Activated naive CD8-positive, alpha-beta T cell (primary cell): ENCODE data around the gene CDH4.

Source experiments
- H3K27ac Mint-ChIP-seq: one replicate; pipeline ENCODE4 v1.8.0; 2021; ENCODE audit warnings: mixed read lengths
- H3K27me3 Mint-ChIP-seq: one replicate; pipeline ENCODE4 v1.8.0; 2021; ENCODE audit warnings: mixed read lengths
- H3K36me3 Mint-ChIP-seq: one replicate; pipeline ENCODE4 v1.8.0; 2021; ENCODE audit warnings: mixed read lengths
- H3K4me1 Mint-ChIP-seq: one replicate; pipeline ENCODE4 v1.8.0; 2021; ENCODE audit warnings: low read depth, mixed read lengths
- H3K4me3 Mint-ChIP-seq: one replicate; pipeline ENCODE4 v1.8.0; 2021; ENCODE audit warnings: mild to moderate bottlenecking, mixed read lengths
- H3K9me3 Mint-ChIP-seq: one replicate; pipeline ENCODE4 v1.8.0; 2021; ENCODE audit warnings: low read depth, mixed read lengths

CDH4 gene

GRCh38 chr20:61535091-61535490 lies 283.0 kb downstream of the CDH4 start:
- H3K9me3 Mint-ChIP-seq = no peaks in the 10 kb centered on the region
- H3K27ac Mint-ChIP-seq = no peak overlapping the region
- no peaks in the 10 kb centered on the region for H3K4me1 Mint-ChIP-seq
- no peaks in the 10 kb centered on the region for H3K36me3 Mint-ChIP-seq
- no peaks in the 10 kb centered on the region for H3K27me3 Mint-ChIP-seq
- H3K4me3 Mint-ChIP-seq = no peak overlapping the region

GRCh38 chr20:61535536-61535935 lies 283.5 kb downstream of the CDH4 start:
- Mint-ChIP-seq H3K9me3 (no peaks in the 10 kb centered on the region), H3K4me1 (no peaks in the 10 kb centered on the region), H3K36me3 (no peaks in the 10 kb centered on the region), H3K27ac (no peak overlapping the region), H3K27me3 (no peaks in the 10 kb centered on the region), H3K4me3 (no peak overlapping the region)

GRCh38 chr20:61535956-61536355 lies 283.9 kb downstream of the CDH4 start:
- no peaks in the 10 kb centered on the region for H3K4me1 Mint-ChIP-seq
- no peak overlapping the region for H3K27ac Mint-ChIP-seq
- H3K4me3 Mint-ChIP-seq = no peak overlapping the region
- H3K27me3 Mint-ChIP-seq = no peaks in the 10 kb centered on the region
- no peaks in the 10 kb centered on the region for H3K36me3 Mint-ChIP-seq
- H3K9me3 Mint-ChIP-seq = no peaks in the 10 kb centered on the region

GRCh38 chr20:61536671-61537070 lies 284.6 kb downstream of the CDH4 start:
- Mint-ChIP-seq H3K27ac (no peak overlapping the region), H3K4me1 (no peaks in the 10 kb centered on the region), H3K4me3 (no peak overlapping the region), H3K27me3 (no peaks in the 10 kb centered on the region), H3K9me3 (no peaks in the 10 kb centered on the region), H3K36me3 (no peaks in the 10 kb centered on the region)

GRCh38 chr20:61537239-61538182 lies 285.4 kb downstream of the CDH4 start:
- Mint-ChIP-seq H3K36me3 (no peaks in the 10 kb centered on the region), H3K27ac (no peak overlapping the region), H3K9me3 (no peaks in the 10 kb centered on the region), H3K4me3 (no peak overlapping the region), H3K27me3 (no peaks in the 10 kb centered on the region), H3K4me1 (no peaks in the 10 kb centered on the region)

- H3K4me3 Mint-ChIP-seq = no peak overlapping the region
- H3K27ac Mint-ChIP-seq = no peak overlapping the region
- H3K27me3 Mint-ChIP-seq = no peaks in the 10 kb centered on the region
- no peaks in the 10 kb centered on the region for H3K36me3 Mint-ChIP-seq
- H3K4me1 Mint-ChIP-seq = no peaks in the 10 kb centered on the region
- H3K9me3 Mint-ChIP-seq = no peaks in the 10 kb centered on the region
Measured at GRCh38 chr20:61538183-61538942, 286.3 kb downstream of the CDH4 start.

- no peaks in the 10 kb centered on the region for H3K9me3 Mint-ChIP-seq
- no peak overlapping the region for H3K4me3 Mint-ChIP-seq
- H3K4me1 Mint-ChIP-seq = no peaks in the 10 kb centered on the region
- H3K27ac Mint-ChIP-seq = no peak overlapping the region
- no peaks in the 10 kb centered on the region for H3K27me3 Mint-ChIP-seq
- H3K36me3 Mint-ChIP-seq = no peaks in the 10 kb centered on the region
Measured at GRCh38 chr20:61538943-61539265, 286.8 kb downstream of the CDH4 start.

- Mint-ChIP-seq H3K27me3 (no peaks in the 10 kb centered on the region), H3K36me3 (no peaks in the 10 kb centered on the region), H3K4me1 (no peaks in the 10 kb centered on the region), H3K27ac (no peak overlapping the region), H3K9me3 (no peaks in the 10 kb centered on the region), H3K4me3 (no peak overlapping the region)
Measured at GRCh38 chr20:61539706-61540360, 287.8 kb downstream of the CDH4 start.

GRCh38 chr20:61541537-61541936 lies 289.5 kb downstream of the CDH4 start:
- Mint-ChIP-seq H3K36me3 (no peaks in the 10 kb centered on the region), H3K27ac (no peak overlapping the region), H3K9me3 (no peaks in the 10 kb centered on the region), H3K4me1 (no peaks in the 10 kb centered on the region), H3K27me3 (no peaks in the 10 kb centered on the region), H3K4me3 (no peak overlapping the region)

- H3K9me3 Mint-ChIP-seq = no peaks in the 10 kb centered on the region
- no peaks in the 10 kb centered on the region for H3K27me3 Mint-ChIP-seq
- H3K27ac Mint-ChIP-seq = no peak overlapping the region
- no peak overlapping the region for H3K4me3 Mint-ChIP-seq
- H3K4me1 Mint-ChIP-seq = no peaks in the 10 kb centered on the region
- H3K36me3 Mint-ChIP-seq = no peaks in the 10 kb centered on the region
Measured at GRCh38 chr20:61543086-61543485, 291.0 kb downstream of the CDH4 start.

- no peak overlapping the region for H3K4me3 Mint-ChIP-seq
- no peaks in the 10 kb centered on the region for H3K27me3 Mint-ChIP-seq
- H3K27ac Mint-ChIP-seq = no peak overlapping the region
- no peaks in the 10 kb centered on the region for H3K9me3 Mint-ChIP-seq
- no peaks in the 10 kb centered on the region for H3K36me3 Mint-ChIP-seq
- no peaks in the 10 kb centered on the region for H3K4me1 Mint-ChIP-seq
Measured at GRCh38 chr20:61543931-61544745, 292.1 kb downstream of the CDH4 start.

GRCh38 chr20:61544910-61545889 lies 293.1 kb downstream of the CDH4 start:
- H3K9me3 Mint-ChIP-seq = no peaks in the 10 kb centered on the region
- H3K4me3 Mint-ChIP-seq = no peak overlapping the region
- no peak overlapping the region for H3K27ac Mint-ChIP-seq
- H3K27me3 Mint-ChIP-seq = no peaks in the 10 kb centered on the region
- H3K4me1 Mint-ChIP-seq = no peaks in the 10 kb centered on the region
- H3K36me3 Mint-ChIP-seq = no peaks in the 10 kb centered on the region

- Mint-ChIP-seq H3K27me3 (peaks cover 2% of the 10 kb centered on the region), H3K9me3 (peaks cover 4% of the 10 kb centered on the region), H3K36me3 (no peaks in the 10 kb centered on the region), H3K4me1 (no peaks in the 10 kb centered on the region), H3K27ac (no peak overlapping the region), H3K4me3 (no peak overlapping the region)
Measured at GRCh38 chr20:61546641-61547040, 294.6 kb downstream of the CDH4 start.

- no peak overlapping the region for H3K27ac Mint-ChIP-seq
Measured at GRCh38 chr20:61548069-61548468, 296.0 kb downstream of the CDH4 start.

More at GRCh38 chr20:61548069-61548468, 296.0 kb downstream of the CDH4 start:
- H3K36me3 Mint-ChIP-seq = no peaks in the 10 kb centered on the region
- peaks cover 4% of the 10 kb centered on the region for H3K9me3 Mint-ChIP-seq
- peaks cover 2% of the 10 kb centered on the region for H3K27me3 Mint-ChIP-seq
- H3K4me1 Mint-ChIP-seq = no peaks in the 10 kb centered on the region
- H3K4me3 Mint-ChIP-seq = no peak overlapping the region
